ENCODE results near the gene USE1. TPM values are rescaled to one million over a fixed set of nuclear protein-coding genes. Genes with fewer than 3 reads are reported as not detected.
A peak's percentile ranks its signal among the peaks of the same experiment; 100 is the strongest.

Gene USE1
- total RNA-seq, 1 donor from 2014 or later: 31.3 TPM

DNA sequence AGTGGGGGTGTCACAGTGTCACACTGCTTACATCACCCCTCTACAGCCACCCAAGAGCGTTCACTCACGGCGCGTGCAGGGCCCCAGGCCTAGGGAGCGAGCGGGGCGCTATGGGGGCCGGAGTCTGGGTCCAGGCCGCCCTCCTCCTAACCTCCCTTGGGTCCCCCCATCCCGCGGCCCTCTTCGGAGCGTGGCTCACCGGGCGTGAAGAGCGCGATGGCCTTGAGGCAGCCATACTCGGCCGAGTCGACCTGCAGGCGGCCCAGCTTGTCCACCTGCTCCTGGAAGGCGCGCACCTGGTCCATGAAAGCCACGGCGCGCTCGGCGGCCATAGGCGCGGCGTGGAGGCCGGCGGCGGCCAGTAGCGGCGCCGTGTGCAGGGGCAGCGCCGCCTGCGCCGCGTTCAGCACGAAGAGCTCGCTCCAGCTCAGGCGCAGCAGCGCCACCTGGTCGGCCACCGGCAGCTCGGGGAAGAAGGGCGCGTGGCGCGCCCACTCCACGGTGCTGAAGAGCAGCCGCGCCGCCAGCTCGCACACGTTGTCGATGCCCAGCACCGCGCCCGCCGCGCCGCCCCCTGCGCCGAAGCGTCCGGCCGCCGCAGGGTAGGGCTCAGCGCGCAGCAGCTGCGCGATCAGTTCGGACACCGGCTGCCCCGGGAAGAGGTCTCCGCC, 20.3 kb downstream of the USE1 start:
- H3K36me3 Mint-ChIP-seq (ENCODE audit: low read depth): peaks cover 9% of the 10 kb centered on the region
- no peaks in the 10 kb centered on the region for H3K9me3 Mint-ChIP-seq
- DNase-seq: peak; percentile 93
- no peaks in the 10 kb centered on the region for H3K27me3 Mint-ChIP-seq
- H3K27ac Mint-ChIP-seq: peak overlapping the region; percentile 86
- H3K4me1 Mint-ChIP-seq: peaks cover 5% of the 10 kb centered on the region
- intact Hi-C loops (cut with micrococcal nuclease): loop anchor here (1.0 to 10.0 kb wide), 3 partner anchors 9 to 161 kb away; partner anchors contain the start of genes ANKLE1, HAUS8, MYO9B and OCEL1
- peak overlapping the region; percentile 84 for H3K4me3 Mint-ChIP-seq

DNA sequence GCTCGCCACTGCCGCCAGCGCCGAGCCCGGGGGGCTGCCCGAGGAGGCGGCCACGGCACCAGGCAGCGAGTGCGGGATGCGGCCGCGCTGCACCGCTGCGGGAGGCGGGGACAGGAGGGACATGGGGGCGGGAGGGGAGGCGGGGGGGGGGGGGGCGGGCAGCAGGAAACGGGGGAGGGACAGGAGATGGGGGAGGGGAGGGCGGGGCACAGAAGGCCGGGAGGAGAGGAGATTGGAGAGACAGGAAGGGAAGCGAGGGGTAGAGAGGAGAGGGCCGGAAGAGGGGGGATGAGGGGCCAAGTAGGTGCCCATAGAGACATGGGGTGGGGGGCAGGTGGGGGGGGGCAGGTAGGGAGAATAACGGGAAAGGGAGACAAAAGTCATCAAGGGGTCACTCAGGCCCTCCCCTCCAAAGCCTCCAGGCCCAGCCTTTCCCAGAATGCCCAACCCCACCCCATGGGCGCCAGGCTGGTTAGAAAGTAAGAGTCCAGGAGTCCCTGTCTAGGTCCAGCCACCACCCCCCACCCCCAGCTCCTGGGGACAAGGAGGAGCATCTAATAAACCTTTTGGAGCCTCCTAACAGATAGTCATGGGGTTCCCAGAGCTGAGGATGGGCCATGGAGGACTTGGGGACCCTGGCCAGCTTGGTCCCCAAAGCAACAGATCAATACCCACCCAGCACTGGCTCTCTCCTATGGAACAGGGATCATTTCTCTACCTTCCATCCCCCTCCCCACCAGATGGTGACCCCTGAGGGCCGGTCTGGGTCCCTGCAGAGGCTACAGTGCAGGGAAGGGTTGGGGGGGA, 21.0 kb downstream of the USE1 start:
- no peak for DNase-seq
- no peaks in the 10 kb centered on the region for H3K27me3 Mint-ChIP-seq
- H3K27ac Mint-ChIP-seq: peak overlapping the region; percentile 25
- peak overlapping the region; percentile 84 for H3K4me3 Mint-ChIP-seq
- no peaks in the 10 kb centered on the region for H3K9me3 Mint-ChIP-seq
- peaks cover 5% of the 10 kb centered on the region for H3K4me1 Mint-ChIP-seq
- intact Hi-C loops (cut with micrococcal nuclease): loop anchor here (1.0 to 10.0 kb wide), 3 partner anchors 10 to 161 kb away; partner anchors contain the start of genes ANKLE1, HAUS8, MYO9B and OCEL1
- peaks cover 7% of the 10 kb centered on the region for H3K36me3 Mint-ChIP-seq (ENCODE audit: low read depth)

DNA sequence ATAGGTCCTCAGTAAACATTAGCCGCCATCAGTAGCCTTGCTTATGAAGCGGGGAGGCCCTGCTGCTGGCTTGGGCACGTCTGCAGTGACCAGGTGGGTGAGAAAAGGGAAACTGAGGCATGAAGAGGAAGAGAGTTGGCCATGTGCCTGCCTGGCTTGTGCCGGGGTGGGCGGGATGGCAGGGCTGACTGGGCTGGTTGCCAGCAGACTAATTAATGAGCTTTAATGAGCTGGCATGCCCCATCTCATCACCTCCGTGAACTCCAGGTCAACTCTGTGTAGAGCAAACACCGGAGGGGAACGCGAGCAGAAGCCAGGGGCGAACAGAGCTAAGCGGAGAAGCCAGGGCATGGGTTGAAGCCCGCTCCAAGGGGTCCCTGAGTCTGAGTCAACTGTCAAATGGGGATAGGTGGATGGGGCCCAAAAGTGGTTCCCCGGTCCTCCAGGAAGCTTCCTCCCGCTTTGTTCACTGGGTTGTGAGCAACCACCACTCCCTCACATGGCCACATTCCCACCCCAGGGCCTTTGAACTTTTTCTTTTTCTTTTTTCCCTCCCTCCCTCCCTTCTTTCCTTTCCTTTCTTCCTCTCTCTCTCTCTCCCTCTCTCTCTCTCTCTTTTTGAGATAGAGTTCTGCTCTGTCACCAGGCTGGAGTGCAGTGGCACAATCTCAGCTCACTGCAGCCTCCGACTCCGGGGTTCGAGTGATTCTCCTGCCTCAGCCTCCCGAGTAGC, 21.8 kb downstream of the USE1 start:
- peaks cover 5% of the 10 kb centered on the region for H3K4me1 Mint-ChIP-seq
- no peak for DNase-seq
- H3K27me3 Mint-ChIP-seq: no peaks in the 10 kb centered on the region
- H3K36me3 Mint-ChIP-seq (ENCODE audit: low read depth): peaks cover 5% of the 10 kb centered on the region
- intact Hi-C loops (cut with micrococcal nuclease): loop anchor here (10.0 kb wide), 1 partner anchor 48 kb away; the partner anchor contains the start of gene ANKLE1
- H3K27ac Mint-ChIP-seq: peak overlapping the region; percentile 75
- peak overlapping the region; percentile 58 for H3K4me3 Mint-ChIP-seq
- no peaks in the 10 kb centered on the region for H3K9me3 Mint-ChIP-seq

DNA sequence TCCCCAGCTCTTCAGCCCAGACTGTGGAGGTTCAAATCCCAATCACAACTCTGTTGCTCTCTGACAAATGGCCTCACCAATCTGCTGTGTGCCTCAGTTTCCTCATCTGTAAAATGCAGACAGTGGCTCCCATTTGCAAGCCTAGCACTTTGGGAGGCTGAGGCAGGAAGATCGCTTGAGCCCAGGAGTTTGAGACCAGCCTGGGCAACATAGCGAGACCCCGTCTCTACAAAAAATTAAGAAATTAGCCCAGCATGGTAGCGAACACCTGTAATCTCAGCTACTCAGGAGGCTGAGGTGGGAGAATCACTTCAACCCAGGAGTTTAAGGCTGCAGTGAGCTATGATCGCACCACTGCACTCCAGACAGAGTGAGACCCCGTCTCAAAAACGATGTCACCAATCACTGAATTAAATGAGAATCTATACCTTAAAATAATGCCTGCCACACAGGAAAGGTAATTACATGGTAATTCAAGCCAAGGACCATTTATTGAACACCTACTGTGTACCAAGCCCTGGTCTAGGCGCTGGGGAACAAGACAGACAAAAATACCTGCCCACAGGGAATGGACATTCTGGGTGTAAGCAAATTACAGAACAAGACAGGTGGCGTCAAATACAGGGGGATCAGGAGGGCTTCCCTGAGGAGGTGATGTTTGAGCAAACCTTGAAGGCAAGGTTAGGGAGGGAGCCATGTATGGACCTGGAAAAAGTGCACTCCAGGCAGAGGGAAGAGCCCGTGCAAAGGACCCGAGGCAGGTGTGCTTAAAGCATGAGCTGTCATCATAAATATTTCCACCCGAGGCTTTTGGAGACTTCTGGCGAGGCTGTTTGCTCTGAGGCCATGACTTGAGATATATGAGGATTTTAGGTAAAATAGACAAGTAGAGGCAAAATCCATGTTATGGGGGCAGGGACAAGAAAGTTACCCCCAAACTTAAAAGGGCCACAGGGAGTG, 22.9 kb downstream of the USE1 start:
- Mint-ChIP-seq H3K9me3 (no peaks in the 10 kb centered on the region), H3K4me1 (peaks cover 5% of the 10 kb centered on the region), H3K27me3 (no peaks in the 10 kb centered on the region), H3K36me3 (ENCODE audit: low read depth) (peaks cover 2% of the 10 kb centered on the region), H3K27ac (no peak overlapping the region), H3K4me3 (peak overlapping the region; percentile 58)
- no peak for DNase-seq
- intact Hi-C loops (cut with micrococcal nuclease): loop anchor here (10.0 kb wide), 1 partner anchor 47 kb away; the partner anchor contains the start of gene ANKLE1

DNA sequence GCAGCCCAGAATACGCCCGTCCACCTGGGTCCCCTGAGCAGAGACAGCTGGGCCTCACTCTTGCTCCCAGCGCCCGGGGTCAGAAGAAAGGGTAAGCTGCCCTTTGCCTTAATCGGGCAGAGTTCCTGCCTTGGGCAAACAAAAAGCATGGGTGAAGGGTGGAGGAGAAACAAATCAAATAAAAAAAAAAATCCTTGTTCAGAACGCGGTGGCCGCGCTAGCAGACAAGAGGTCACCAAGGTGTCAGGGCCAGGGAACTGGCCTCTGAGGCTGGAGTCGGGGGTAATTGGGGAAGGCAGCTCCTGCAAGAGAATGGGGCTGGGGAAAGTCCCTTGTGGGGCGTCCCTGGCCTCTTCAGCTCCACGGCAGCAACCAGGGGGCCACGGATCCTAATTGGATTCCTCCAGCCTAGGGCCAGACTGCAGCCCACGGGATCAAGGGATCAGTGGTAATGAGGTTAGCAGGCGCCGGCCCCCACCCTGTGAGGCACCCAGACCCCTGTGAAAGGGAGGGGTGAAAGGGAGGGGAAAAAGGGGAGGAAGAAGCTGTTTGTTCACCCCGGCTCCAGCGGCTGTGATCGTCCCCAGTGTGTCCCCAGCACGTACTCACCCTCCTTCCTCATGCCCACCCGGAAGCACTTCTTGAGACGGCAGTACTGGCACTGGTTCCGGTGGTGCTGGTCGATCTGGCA, 25.1 kb downstream of the USE1 start:
- no peak overlapping the region for H3K4me3 Mint-ChIP-seq
- no peaks in the 10 kb centered on the region for H3K9me3 Mint-ChIP-seq
- no peak overlapping the region for H3K27ac Mint-ChIP-seq
- no peaks in the 10 kb centered on the region for H3K36me3 Mint-ChIP-seq (ENCODE audit: low read depth)
- intact Hi-C loops (cut with micrococcal nuclease): no loop called here
- H3K27me3 Mint-ChIP-seq: peaks cover 8% of the 10 kb centered on the region
- H3K4me1 Mint-ChIP-seq: peaks cover 2% of the 10 kb centered on the region
- DNase-seq: no peak

DNA sequence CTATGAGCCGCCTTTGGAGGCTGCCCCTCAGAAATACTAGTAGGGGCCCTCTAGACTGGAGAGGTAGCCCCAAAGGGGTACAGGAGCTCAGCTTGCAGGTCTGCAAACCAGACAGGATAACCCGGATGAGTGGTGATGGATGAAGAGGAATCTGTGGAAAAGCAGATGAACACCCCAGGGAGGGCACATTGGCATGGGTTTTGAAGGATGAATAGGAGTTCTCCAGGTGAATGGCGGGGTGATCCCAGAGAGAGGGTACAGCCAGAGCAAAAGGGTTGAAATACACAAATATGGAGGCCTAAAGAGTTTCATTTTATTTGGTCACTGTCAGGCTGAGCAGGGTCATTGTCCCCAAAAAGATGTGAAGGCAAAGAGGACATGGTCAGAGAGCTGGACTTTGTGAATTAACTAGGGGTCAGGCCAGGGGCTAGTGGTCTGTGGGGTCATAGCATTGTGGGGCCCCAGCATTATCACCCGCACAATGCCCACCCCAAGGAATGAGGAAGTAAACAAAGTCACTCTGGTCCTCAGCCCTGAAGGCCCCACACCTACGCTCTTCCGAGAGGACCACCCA, 25.8 kb downstream of the USE1 start:
- Mint-ChIP-seq H3K27ac (no peak overlapping the region), H3K36me3 (ENCODE audit: low read depth) (no peaks in the 10 kb centered on the region), H3K4me3 (no peak overlapping the region), H3K9me3 (no peaks in the 10 kb centered on the region), H3K4me1 (peaks cover 2% of the 10 kb centered on the region), H3K27me3 (peaks cover 8% of the 10 kb centered on the region)
- intact Hi-C loops (cut with micrococcal nuclease): no loop called here
- DNase-seq: no peak

DNA sequence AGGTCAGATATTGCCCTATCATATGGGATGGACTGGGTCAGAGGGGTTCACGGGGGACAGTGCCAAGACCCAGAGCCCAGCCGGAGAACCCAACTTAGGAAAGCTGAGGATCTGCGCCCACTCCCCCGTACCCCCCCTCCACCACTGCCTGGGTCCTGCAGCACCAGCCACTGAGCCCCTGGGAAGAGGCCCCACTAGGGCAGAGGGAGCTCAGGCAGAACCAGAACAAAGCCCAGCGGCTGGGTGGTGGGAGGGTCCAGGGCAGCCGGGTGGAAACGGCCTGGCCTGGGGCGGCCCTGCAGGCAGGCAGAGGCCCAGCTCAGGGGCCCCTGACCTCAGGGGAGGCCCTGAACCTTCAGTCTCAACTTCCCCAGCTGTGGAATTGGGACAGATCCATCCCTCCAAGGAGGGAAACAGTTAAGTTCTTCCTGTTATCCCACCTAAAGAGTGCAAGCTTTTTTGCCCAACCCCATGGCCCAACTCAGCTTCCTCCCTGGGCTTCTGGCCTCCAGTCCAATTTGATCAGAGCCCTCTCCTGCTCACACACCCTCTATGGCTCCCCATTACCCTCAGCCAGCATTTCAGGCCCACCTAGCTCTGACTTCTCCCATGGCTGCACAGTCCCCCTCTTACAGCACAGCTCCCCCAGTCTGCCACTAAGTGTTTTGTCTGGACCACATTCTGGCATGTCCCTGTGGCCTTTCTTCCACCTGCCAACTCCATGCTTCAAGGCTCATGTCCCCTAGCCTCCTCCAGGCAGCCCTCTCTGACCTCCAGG, 27.5 kb downstream of the USE1 start:
- H3K27ac Mint-ChIP-seq: peak overlapping the region; percentile 20
- intact Hi-C loops (cut with micrococcal nuclease): no loop called here
- DNase-seq: no peak
- H3K9me3 Mint-ChIP-seq: no peaks in the 10 kb centered on the region
- H3K27me3 Mint-ChIP-seq: peaks cover 14% of the 10 kb centered on the region
- H3K36me3 Mint-ChIP-seq (ENCODE audit: low read depth): no peaks in the 10 kb centered on the region
- H3K4me1 Mint-ChIP-seq: peaks cover 8% of the 10 kb centered on the region
- H3K4me3 Mint-ChIP-seq: no peak overlapping the region

DNA sequence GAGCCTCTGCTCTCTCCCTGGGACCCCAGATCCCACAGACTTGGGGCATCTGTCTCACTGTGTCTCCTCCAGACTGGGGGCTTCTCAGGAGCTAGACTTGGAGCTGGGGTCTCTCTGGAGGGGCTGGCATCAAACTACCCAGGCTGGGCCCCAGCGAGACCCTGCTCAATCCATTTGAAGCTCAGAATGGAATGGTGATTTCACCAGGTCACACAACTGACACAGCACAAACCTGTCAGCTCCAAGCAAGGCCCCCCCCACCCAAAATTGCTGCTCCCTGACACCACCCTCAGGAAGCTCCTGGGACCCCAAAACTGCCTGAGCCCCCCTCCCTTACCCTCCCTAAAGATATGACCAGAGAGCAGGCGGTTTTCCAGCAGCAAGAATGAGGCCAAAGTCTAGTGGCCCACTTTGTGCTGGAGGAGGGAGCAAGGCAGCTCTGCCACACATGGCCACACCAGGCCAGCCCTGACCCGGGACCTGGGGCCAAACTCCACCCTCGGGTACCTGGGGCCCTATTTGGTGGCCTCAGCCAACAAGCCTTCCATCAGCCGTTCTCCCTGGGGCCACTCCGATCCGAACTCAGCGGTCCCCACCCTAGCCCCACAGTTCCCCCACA, 28.2 kb downstream of the USE1 start:
- Mint-ChIP-seq H3K9me3 (no peaks in the 10 kb centered on the region), H3K4me1 (peaks cover 7% of the 10 kb centered on the region), H3K27me3 (peaks cover 14% of the 10 kb centered on the region), H3K4me3 (no peak overlapping the region), H3K27ac (no peak overlapping the region), H3K36me3 (ENCODE audit: low read depth) (no peaks in the 10 kb centered on the region)
- intact Hi-C loops (cut with micrococcal nuclease): no loop called here
- DNase-seq: no peak

DNA sequence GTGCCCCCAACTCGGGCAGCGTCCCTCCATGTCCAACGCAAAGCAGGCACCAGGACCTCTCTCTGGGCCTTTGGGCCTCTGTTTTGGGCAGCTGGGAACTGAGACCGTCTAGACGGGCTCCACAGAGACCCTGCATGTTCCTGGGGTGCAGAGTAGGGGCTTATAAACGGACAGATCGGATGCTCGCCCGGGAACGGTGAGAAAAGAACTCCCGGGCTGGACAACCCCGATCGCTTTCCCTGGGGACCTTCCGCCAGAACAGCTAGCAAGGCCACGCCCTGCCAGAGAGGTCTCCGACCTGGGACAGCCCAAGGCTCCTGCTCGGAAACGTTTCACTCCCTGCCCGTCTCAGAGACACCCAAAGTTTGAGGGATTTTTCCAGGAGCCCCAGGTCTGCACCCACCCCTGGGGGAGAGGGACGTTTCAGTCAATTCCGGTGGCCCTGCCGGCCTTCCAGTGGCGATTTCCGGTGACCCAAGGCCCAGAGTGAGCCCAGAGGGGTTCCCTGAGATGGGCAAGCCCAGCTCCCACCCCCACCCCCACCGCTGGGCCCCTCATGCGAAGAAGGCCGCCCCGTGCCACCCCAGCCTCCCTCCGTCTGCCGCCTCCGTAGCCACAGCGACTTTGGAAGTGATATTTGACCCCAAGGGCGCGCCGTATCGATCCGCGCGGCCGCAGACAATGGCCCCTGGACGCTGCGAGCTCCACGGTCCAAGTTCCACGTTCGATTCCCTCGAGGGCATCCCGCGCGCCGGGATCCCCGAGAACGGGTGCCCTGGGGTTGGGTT, 28.9 kb downstream of the USE1 start:
- Mint-ChIP-seq H3K27me3 (peaks cover 15% of the 10 kb centered on the region), H3K27ac (peak overlapping the region; percentile 8), H3K9me3 (no peaks in the 10 kb centered on the region), H3K4me3 (peak overlapping the region; percentile 63), H3K4me1 (peaks cover 7% of the 10 kb centered on the region), H3K36me3 (ENCODE audit: low read depth) (no peaks in the 10 kb centered on the region)
- intact Hi-C loops (cut with micrococcal nuclease): no loop called here
- DNase-seq: no peak

DNA sequence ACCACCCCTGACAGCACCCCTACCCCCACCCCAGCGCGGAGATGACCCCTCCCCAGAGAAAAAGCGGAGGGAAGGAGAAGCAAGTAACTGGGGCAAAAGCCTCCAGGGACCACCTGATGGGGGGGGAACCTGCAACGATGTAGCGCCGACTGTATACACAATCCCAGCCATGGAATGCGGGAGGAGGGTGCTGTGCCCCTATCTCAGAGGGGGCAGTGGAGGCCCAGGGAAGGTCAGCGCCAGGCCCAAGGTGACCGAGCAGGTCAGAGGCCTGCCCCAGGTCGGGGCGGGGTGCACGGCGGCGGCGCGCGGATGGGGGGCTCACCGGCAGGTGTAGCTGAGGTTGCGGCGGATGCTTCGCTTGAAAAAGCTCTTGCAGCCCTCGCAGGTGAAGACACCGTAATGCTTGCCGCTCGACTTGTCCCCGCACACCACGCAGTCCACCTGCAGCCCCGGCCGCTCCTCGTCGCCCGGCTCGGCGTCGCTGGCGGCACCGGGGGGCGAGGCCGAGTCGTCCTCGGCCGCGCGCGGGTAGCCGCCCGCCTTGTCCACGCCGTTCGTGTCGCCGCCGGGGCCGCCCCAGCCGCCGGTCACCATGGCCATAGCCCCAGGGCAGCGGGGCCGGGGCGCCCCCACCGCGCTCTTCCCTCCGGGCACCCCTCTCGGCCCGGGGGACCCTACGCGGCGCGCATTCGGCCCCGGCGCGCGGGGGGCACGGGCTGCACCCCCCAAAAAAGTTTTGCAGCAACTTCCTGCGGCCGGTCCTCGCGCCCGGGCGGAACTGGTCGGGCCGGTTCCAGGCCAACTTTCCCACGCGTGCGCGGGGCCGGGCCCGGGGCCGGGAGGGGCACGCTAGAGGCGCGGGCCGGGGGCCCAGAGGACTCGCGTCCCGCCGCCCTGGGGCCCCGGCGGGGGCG, 29.7 kb downstream of the USE1 start:
- intact Hi-C loops (cut with micrococcal nuclease): no loop called here
- H3K27ac Mint-ChIP-seq: peak overlapping the region; percentile 8
- H3K9me3 Mint-ChIP-seq: no peaks in the 10 kb centered on the region
- peaks cover 7% of the 10 kb centered on the region for H3K4me1 Mint-ChIP-seq
- H3K36me3 Mint-ChIP-seq (ENCODE audit: low read depth): no peaks in the 10 kb centered on the region
- no peak for DNase-seq
- peak overlapping the region; percentile 63 for H3K4me3 Mint-ChIP-seq
- peaks cover 16% of the 10 kb centered on the region for H3K27me3 Mint-ChIP-seq

All from activated CD4-positive, alpha-beta T cell treated with anti-CD3 and anti-CD28 coated beads, Interleukin-2, amount 10 ng/mL, durations not matched to agents 24 days and 14 days (primary cell).